CD4-positive, alpha-beta T cell treated with Interferon gamma for 1 hour (primary cell): ENCODE data around the gene KCNQ5.
"Not testable (repeated sequence)": the region's sequence is repeated elsewhere in the genome, so short reads cannot be mapped to it uniquely, and the experiment has no call there.

ENCODE experiments used
- DNase-seq: peaks from one replicate; pipeline ENCODE4 v3.0.0-alpha.2; 2020

KCNQ5 gene

DNA sequence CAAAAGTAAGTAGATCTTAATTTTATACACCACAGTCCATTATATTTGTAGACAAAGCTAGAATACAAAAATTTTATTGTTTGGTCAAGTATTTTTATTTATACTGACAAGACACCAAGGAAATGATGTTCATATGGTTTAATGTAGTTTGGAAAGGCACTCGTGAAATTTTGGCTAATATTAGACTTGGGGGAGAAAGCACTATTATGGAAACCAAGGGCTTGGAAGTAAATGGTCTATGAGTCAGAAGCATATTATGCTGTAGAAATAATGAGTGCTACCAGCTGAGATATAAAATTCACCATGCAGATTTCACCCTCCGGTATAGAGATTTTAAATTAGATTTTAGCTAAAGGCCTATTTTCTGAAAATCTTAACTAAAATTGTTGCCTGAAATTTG lies 233.6 kb downstream of the KCNQ5 start:
- DNase-seq: no peak

DNA sequence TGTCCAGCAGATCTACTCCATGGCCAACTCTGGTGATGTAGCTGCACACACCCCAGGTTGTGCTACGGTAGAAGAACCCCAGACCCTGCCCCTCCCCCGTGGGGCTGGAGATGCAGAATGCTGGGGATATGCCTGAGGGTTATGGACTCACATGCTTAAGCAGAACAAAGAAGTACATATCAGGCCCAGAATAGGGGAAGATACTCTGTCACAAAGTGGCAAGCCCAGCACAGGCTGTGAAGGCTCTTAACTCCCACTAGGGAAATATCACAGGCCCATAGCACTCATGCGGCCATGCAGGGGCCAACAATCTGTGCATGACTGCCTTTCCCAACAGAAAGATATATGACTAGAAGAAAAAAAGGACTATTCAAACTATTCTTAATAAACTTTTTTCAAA lies 234.9 kb downstream of the KCNQ5 start:
- no peak for DNase-seq

DNA sequence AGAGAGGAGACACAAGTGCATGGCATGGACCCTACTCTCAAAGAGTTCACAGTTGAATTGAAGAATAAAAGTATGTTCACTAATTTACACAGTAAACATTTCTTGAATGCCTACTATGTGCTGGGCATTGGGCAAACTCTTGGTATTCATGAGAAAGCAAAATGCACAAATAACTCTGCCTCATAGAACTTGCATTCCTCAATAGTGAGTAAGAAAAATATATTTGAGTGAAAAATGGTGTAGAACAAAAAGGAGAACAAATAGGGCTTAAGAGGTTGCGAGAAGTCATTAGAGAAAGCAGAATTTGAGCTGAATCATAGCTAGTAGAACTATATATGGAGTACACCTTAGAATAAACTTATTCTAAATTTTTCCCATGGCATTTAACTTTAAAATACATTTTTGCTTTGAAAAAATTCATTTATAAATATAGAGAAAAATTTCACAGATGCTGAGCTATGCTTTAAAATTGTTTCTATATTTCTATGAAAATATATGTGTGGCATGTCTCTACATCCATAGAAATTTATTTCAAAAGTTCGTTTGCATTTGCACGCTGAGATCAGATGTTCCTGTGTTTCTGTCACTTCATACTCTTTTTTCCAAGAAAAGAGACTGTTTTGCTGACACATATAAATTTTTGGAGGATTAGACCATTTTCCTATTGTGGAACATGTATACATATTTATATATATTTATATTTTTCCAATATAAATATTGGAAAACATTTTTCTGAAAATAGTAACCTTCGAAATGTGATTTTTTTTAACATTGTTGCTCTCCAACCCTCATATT lies 236.1 kb downstream of the KCNQ5 start:
- no peak for DNase-seq

DNA sequence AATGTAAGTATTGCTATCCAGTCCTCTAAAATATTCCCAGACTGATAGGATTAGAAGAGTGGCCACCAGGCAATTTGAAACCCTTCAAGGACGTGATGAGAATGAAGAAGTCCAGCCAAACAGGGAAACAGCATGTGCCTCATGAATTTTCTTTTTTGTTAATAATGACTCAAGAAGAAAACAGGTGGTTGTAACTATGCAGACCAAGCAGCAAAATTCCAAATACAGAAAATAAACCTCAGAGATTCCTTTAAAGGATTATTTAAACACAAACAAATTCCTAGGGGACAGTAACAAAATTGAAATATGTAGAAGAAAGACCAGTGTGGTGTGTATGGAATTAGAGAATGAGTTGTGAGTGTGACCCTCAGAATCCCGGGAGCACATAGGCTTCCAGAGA lies 239.2 kb downstream of the KCNQ5 start:
- DNase-seq: no peak

DNA sequence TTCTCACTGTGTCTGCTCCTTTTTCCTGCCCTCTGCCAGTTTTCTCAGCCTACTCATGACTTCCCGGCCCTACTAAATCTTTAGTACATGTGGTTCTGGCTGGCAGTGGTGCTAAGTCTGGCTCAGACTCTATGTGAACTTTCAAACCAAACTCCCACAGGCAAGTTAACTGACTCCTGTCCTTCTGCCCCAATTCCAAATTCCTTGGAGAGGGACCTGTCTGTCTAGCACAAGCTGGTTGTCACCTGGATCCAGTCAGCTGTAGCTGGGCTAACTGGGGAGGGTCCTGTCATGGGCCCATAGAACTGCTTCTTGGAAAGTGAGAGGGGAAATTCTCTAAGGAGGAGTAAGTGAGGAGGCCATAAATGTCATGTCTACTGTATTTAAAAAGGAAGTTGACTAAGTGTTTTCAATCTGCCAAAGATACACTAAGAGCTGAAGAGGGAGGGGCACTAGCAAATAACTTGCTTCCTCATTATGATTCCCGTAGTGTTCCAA lies 240.1 kb downstream of the KCNQ5 start:
- no peak for DNase-seq

DNA sequence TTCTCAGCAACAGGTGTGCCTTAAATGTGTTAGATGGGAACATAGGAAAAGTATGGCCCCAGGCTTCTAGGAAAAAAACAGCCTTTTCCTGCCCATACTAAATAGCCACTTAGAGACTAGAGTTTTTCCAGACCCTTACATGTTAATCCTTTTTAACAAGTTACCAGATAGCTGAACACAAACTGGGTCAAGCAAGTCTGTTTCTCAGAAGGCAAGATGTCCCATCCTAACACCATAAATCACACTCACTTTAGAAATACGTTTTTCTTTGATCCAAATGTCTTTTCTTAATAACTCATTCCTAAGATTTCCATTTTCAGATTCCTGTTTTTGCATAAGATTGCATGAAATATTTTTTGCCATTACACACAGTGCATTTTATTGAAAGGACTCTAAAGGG lies 241.3 kb downstream of the KCNQ5 start:
- DNase-seq: no peak

DNA sequence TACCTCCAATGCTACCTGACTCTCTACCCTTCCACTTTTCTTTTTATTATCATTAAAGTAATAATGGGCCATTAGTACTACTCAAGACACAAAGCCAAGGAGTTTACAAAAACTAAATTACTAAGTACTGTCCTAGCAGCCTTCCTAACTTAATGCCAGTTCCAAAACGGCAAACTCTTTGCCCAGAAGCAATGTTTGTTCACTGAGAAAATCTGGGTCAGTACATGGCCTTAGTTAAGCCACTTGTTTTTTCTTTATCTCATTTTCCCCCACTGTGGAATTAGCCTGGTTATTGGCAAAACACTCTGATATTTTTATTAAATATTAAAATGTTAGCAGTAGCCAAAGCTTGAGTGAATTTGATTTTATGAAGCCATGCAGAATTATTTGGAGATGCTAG lies 242.4 kb downstream of the KCNQ5 start:
- DNase-seq: no peak

DNA sequence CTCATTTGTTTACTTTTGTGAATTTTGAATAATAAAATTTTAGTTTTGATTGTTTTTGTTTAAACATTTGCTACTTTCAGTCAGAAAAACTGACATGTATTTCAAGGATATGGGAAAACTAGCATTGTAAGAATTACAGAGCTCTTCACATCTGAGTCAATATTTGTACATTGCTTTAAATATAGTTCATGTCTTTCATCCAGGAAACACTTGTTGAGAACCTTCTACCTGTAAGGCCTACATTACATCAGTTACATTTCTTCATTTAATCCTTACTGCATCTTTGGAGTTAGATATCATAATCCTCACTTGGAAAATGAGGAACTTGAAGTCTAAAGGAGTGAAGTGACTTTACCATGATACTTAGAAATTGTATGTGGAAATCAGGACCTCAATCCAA lies 242.9 kb downstream of the KCNQ5 start:
- no peak for DNase-seq

DNA sequence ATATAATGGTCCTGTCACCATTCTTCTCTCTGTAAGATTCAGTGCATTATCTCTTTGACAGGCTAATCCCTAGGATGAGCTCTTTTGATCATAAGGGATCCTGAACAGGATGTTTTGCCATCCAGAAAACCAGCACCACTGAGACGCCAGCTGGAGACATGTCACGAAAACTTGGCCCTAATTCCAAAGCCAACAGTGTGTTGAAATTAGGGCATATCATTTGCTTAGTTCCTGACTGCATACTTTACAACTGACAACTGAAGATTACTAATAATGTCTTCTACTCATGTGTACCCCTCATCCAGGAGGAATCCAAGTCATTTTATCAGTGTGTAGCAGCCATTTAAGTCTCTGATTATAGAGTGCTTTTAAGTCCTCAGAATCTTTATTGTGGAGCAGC lies 243.6 kb downstream of the KCNQ5 start:
- DNase-seq: no peak

DNA sequence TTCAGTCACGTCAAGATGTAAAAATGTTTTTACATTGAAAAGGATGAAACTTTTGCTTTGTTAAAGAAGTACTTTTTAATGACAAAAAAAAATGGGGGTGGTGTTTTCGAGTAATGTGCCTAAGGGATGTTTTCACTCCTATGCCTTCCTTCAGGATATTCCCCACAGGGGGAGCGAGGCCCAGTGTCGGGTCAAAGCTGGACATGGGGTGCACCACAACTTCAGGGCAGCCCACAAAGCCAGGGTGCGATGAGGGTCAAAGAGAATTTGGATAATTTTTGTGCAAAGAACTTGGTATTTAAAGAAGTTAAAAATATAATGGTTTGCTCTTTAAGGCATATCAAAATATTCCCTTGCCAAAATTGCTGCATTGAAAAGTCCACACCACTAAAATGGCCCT lies 247.8 kb downstream of the KCNQ5 start:
- no peak for DNase-seq

DNA sequence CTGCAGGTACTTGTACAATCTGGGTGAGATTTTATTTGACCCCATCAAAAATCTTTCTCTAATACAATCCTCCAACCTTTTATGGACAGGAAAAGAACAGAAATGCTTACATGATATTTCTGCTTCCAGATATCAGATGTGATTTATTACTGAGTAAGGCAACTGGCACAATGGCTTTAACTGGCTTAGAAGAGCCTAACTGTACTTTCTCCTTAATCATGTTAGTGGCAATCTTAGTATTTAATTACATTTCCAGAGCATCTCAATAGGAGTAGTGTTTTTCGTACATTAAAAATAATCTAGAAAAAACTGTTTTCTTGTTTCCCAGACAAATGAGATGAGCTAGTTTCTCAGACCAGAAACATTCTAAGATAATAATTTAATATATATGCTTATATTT lies 251.6 kb downstream of the KCNQ5 start:
- DNase-seq: no peak

DNA sequence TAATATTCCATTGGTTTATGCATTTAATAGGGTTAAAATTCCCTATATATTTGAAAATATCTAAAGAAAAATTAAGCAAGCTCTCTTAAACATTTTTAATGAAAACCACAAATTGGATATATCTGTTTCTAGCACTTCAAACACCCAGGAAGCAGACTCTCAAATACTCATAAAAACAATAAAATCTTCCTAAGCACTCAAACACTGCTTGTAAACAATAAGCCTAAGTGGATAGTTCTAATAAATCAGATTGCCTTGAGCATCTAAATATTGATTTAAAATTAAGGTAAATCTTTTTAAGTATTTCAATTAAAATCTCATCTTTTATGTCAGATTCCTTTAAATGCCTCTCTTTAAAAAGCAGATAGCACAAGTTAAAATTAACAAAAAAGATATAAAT lies 254.4 kb downstream of the KCNQ5 start:
- DNase-seq: no peak

DNA sequence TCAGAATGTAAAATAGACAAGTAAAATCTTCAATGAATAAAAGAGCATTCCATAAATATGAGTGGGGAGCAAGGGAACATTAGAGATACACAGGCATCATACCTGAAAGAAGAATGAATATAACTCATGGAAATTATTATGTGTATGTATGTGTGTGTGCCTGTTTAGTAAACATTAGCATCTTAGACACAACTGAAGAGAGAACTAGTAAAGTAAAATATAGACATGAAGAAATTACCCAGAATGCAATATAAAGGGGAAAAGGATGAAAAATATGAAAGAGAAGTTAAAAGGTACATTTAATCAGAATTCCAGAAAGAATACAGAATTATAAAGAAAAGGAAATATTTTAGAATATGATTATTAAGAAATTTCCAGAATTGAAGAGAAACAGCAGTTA lies 264.3 kb downstream of the KCNQ5 start:
- no peak for DNase-seq

DNA sequence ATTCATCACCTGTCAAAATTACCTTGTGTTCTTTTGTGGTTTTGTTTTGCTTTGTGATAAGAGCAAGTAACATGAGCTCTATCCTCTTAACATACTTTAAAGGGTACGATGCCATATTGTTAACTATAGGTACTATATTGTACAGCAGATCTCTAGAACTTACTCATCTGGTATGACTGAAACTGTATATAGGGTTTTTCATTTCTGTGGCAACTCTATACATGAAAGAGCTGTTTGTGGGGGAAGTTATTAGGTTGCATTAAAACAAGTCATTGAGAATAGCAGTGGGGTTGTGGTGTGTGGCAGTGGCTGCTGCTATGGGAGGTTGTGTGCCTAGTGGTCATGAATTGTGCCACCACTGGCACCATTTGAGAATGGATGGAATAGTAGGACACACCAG lies 268.4 kb downstream of the KCNQ5 start:
- no peak for DNase-seq

DNA sequence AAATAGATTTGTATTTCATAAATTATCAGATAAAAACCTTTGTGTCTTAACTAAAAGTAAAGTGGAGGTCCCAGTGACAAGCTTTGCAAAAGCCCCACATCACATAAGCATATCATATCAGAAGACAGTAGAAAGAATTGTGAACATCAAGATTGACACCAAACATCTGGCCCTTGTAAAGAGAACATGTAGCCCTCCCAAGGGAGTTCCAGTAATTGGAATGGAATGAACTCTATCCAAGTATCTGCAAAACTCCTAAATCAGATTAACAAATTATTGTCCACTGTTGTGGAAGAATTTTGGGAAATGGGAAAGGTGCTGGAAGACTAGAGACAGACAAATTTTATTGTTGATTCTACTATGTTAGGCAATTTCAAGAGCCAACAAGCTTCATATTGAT lies 268.8 kb downstream of the KCNQ5 start:
- no peak for DNase-seq

DNA sequence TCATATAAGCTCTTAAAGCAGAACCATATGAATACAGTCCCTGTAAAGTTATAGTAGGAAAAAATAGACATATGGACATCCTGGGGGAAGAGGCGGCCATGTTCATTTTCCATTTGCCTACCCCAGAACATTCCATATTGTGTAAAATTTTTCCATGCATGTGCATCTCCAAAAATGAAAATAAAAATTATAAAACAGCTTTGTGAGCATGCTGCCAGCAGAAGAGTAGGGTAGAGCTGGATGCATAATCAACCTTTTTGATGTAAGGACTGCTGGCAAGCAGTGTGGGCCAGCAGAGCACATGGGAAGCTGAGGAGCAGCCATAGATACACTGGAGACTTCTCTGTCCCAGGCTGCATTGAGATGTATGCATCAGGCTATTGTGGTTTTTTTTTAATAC lies 271.0 kb downstream of the KCNQ5 start:
- no peak for DNase-seq

DNA sequence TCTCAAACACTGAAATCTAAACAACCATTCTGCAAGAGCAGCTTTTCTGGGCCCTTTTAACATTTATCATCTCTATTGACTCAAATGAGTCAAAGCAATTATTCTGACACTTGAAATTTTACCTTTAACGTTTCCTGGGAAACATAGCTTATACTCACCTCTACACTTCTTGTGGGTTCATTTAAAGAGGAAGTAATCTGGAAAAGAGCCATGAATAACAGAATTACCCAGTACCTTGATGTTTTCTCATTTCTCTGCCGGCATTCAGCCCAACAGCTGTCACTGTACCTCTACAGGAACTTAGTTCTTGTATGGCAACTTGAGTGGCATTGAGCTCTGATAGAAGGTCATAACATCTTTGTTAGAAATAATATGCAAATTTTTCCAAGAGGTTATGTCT lies 272.2 kb downstream of the KCNQ5 start:
- no peak for DNase-seq

DNA sequence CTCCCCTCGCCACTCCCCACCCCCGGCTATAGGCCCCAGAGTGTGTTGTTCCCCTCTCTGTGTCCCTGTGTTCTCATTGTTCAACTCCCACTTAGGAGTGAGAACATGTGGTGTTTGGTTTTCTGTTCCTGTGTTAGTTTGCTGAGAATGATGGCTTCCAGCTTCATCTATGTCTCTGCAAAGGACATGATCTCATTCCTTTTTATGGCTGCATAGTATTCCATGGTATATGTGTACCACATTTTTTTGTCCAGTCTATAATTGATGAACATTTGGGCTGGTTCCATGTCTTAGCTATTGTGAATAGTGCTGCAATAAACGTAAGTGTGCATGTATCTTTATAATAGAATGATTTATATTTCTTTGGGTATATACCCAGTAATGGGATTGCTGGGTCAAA lies 276.4 kb downstream of the KCNQ5 start:
- DNase-seq: not testable (repeated sequence)

DNA sequence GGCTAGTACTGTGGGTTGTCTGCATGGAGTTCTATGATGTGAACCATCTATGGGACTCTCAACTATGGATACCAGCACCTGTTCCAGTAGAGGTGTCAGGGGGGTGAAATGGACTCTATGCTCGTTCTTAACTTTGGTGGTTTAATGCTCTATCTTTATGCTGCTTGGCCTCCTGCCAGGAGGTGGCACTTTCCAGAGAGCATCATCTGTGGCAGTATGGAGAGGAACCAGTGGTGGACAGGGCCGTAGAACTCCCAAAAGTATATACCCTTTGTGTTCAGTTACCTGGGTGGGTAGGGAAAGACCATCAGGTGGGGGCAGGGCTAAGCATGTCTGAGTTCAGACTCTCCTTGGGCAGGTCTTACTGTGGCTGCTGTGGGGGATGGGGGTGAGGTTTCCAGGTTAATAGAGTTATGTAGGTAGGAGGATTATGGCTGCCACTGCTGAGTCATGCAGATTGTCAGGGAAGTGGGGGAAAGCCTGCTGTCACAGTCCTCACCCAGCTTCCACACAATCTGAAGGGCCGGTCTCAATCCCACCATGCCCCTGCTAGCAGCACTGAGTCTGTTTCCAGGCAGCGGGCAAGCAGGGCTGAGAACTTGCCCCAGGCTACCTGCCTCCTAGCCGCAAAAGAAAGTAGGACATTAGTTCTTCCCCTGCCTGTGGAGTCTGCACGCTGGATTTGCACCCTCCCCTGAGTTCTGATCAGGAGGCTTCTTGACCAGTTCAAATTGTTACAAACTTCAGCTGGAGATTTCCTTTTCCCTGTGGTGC lies 284.0 kb downstream of the KCNQ5 start:
- DNase-seq: no peak

DNA sequence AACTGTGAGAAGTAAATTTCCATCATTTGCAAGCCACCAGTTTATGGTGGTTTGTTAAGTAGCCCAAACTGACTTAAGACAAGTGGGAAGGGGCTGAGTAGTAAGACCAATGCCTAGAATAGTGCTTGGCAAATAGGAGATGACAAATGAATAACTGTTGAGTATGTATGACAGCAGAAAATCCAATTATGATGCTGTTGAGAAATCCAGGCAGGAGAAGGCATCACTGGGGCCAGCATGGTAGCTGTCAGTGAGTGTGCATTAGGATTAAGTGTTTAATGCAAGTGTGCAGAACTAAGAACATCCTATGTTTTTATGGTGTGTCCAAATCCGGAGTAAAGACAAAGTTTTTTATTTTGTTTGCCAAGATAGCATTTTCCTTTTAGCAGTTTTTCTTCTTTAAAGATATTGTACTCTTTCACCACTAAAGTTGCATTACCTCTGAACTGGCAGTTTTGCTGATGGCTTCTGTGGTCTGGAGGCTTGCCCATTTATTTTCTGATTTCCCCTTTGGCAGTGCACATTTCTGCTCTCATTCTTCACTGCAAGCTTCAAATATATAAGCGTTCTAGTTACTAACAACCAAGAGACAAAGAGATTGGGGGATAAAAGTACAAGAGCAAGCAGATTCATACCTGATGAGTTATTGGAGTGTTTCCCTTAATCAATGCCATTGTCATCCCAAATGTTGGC lies 289.7 kb downstream of the KCNQ5 start:
- no peak for DNase-seq

DNA sequence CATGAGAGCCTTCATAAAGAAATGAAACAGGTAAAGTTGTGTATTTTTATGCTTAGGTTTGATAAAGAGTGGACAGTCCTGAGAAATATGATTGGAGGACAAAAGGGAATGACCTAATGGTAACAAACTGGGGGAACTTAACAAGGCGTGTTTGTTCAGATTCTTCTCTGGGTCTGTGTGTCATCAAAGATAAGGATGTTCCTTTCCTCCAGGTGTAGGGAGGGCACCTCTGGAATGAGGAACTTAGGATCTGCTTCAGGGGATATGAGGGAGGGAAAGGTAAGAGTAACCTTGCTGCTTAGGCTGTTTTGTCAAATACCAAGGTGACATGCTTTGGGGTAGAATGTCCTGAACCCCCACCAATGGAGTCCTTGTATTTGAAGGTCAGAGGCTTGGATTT lies 291.9 kb downstream of the KCNQ5 start:
- DNase-seq: no peak

DNA sequence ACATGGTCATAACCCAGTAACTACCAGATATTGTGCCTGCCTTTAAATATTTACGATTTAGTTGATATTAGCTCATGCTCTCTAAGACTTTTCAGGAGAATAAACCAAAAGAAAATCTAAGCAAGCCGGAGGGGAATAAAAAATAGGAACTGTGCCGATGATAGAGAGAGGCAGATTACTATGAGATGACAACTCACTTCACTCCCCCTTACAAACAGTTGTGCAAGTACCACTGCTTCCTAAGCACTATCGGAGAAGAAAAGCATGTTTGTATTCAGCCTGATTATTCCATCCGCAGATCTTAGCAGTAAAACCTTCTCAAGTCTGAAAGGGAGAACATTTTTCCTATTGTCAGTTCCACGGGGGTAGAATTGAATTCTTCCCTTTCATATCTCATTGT lies 294.4 kb downstream of the KCNQ5 start:
- no peak for DNase-seq

DNA sequence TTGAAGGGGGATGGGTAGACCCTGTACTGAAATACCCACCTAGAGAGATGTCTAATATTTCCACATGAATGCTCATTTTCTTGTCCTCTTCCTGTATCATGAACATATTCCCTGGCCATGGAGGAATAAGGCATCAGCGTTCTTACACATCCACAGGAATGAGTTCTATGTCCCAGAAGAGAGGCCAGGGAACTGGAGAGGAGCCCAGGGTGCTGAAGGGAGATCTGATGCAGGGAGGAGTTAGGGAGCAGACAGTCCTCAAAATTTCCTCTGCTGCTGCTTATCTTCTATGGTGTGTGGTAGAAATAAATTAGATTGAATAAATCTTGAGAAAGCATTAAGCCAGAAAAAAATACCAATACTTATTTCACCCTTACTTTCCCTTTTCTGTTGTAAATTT lies 295.0 kb downstream of the KCNQ5 start:
- DNase-seq: no peak

DNA sequence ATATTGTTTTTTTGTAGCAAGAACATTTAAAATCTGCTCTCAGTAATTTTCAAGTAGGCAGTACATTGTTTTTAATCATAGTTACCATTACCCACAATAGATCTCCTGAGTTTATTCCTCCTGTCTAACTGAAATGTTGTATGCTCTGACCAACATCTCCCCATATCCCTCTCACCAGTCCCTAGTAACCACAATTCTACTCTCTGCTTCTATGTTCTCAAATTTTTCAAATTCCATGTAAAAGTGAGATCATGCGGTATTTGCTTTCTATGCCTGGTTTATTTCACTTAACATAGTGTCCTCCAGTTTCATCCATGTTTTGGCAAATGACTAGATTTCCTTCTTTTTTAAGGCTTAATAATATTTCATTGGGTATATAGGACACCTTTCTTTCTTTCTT lies 300.5 kb downstream of the KCNQ5 start:
- DNase-seq: no peak
